AG10803 (cell line): Measurements from ENCODE around the gene PPFIA1.
A peak's percentile ranks its signal among the peaks of the same experiment; 100 is the strongest.

Experiments used
- DNase-seq: peaks from one replicate; pipeline ENCODE4 v3.0.0; 2010; ENCODE audit warnings: low read depth
- H3K4me3 ChIP-seq: 2 replicates; pipeline ENCODE4 v1.5.1; 2011; ENCODE audit warnings: mild to moderate bottlenecking, low read length, control low read depth
- TF ChIP-seq, protein P1 (sequence below): conservative IDR thresholded peaks from 2 replicates; pipeline ENCODE4 v1.5.1; 2011; ENCODE audit warnings: mild to moderate bottlenecking, low read length, control low read depth, inconsistent platforms

The PPFIA1 gene

DNA sequence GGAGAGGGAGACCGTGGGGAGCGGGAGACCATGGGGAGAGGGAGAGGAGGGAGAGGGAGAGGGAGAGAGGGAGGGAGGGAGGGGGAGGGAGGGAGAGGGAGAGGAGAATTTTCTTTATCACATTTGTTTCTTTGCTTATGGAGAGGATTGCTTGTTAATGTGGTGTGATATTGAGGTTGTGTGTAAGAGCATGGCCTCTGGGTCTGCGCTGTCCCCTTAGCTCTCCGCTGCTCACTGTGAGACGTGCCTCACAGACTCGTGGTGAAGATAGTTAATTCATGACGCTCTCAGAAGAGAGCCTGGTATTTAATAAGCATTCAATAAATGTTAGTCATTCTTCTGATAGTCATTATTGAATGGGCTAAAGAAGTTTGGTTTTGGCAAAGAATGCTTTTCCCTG lies 26.2 kb downstream of the PPFIA1 start:
- no peak for DNase-seq
- TF ChIP-seq, protein P1, sequence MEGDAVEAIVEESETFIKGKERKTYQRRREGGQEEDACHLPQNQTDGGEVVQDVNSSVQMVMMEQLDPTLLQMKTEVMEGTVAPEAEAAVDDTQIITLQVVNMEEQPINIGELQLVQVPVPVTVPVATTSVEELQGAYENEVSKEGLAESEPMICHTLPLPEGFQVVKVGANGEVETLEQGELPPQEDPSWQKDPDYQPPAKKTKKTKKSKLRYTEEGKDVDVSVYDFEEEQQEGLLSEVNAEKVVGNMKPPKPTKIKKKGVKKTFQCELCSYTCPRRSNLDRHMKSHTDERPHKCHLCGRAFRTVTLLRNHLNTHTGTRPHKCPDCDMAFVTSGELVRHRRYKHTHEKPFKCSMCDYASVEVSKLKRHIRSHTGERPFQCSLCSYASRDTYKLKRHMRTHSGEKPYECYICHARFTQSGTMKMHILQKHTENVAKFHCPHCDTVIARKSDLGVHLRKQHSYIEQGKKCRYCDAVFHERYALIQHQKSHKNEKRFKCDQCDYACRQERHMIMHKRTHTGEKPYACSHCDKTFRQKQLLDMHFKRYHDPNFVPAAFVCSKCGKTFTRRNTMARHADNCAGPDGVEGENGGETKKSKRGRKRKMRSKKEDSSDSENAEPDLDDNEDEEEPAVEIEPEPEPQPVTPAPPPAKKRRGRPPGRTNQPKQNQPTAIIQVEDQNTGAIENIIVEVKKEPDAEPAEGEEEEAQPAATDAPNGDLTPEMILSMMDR = no peak
- no peak overlapping the region for H3K4me3 ChIP-seq

DNA sequence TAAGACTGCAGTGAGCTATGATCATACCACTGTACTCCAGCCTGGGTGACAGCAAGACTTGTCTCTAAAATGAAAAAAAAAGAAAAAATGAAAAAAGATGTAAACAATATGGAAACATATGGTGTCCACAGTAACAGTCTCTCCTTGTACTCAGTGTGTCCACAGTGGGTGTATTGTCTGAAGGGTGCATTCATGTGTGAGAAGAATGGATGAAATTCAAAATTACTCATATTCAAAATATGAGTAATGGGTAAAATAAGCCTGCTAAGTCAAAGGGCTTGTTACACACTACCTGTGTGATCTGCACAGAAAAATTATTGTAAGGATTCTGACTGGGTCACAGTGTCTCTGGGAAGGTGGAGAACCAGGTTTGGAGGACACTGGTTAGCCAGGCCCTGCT lies 26.9 kb downstream of the PPFIA1 start:
- TF ChIP-seq, protein P1 = no peak
- DNase-seq = peak; percentile 19
- no peak overlapping the region for H3K4me3 ChIP-seq

DNA sequence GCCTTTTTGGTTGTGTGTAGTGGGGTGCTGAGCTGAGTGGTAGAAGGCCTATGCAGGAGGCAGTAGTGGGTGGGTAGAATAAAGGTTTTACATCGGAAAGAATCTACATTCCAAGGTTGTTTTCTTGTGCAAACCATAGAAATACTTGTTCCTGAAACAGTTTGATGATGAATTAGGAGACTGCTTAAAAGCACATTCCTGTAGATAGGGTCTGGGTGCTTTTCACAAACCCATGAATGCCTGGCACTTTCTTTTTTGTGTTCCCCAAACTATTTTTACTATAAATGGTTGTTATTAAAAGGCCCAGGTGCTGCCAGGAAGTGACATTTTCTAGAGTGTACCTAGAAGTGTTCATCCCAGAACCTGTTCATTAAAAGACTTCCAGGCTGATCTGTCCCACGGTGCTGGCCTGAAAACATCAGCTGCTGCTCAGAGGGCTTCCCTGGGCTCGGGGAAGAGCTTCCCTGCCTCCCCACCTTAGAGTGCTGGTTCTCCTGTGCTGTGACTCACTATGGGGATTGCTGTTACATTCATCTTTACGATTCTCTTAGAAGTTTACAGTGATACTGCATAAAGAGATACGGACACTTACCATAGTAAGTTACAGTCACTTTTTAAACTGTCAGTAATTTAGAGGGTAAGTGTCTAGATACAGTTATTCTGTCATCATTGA lies 27.9 kb downstream of the PPFIA1 start:
- TF ChIP-seq, protein P1 = no peak
- peak; percentile 47 for DNase-seq
- H3K4me3 ChIP-seq = no peak overlapping the region

DNA sequence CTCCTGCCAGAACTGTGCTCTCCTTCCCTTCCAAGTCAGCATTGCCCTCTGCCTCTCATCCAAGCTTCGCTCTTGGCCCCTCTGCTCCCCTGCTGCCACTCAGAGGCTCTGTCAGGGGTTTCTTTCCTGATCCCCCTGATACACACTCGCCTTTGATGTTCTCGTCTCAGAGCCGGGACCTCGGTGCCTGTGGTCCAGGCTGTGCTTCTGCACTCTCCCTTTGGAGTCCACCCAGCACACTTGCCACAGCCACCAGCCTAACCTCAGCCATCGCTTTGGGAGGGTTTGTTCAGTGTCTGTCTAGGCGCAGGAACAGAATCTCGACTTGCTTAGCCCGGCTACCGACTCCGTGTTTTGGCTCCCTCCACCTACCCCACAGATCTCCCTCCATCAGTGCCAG lies 29.1 kb downstream of the PPFIA1 start:
- TF ChIP-seq, protein P1 = no peak
- H3K4me3 ChIP-seq = no peak overlapping the region
- no peak for DNase-seq

DNA sequence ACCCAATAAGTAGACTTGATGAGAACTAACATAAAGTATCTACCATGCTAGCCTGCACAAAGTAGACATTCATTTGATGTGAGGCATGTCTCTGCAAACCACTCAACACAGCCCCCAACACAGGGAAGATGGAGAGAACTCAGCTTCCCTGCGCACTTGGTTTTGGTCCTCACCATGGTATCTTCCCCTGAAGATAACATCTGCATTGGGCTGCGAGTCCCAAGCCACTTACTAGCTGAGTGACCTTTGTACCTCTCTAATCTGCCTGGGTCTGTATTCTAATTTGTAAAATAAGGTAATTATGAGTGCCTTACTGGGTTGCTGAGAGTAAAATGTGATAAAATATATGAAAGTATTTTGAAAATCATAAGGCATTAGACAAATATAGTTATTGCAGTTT lies 30.7 kb downstream of the PPFIA1 start:
- TF ChIP-seq, protein P1 = no peak
- no peak for DNase-seq
- H3K4me3 ChIP-seq = no peak overlapping the region

DNA sequence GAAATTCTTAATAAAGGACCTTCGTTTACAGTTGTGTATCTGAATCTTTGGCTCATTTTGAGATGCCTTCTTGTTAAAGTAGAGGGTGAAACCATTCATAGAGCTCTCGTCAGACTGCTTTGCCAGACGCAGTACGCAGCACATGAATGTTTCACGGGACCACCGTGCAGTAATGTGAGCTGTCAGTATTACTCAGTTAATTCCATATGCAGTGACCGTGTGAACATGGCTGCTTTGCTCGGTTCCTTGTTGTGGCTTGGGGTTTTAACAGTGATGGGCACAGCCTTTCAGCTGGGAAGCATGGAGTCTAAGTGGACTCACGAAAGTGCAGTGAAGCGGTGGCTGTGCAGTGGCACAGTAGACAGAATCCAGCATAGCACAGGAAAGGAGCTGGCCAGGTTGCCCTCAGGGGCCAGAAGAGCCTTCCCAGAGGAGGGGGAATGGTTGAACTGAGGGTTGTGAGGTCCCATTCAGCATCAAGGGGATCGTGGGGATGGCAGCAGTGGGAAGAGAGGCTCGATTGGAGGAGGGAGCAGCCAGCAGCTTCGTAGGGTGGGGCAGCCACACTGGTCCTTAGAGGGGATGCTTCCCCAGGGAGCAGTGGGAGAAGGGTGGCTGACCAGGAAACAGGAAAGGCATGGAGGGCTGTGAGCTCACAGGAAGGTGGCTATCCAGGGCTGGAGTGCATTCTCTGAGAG lies 31.4 kb downstream of the PPFIA1 start:
- TF ChIP-seq, protein P1 = no peak
- no peak overlapping the region for H3K4me3 ChIP-seq
- no peak for DNase-seq

DNA sequence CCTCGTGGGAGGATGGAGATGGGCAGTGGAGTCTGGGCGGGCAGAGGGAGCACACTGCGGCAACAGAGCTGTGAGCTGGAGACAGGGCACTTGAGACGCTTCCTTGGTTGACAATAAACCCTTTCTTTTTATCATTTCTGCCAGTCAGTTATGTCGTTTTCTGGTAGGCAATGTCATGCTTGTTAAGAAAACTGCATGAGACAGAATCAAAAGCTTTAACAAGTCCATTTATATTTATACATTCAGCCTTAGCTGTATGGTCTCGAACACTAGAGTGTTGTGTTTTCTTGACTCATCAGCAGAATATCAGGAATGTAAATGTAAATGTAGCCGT lies 31.9 kb downstream of the PPFIA1 start:
- DNase-seq = no peak
- TF ChIP-seq, protein P1 = no peak

More for the DNA sequence above, 31.9 kb downstream of the PPFIA1 start:
- no peak overlapping the region for H3K4me3 ChIP-seq
